ENCODE measurements around the gene ESAM.

GRCh38 chr11:124757320-124757719, 4.8 kb downstream of the ESAM start:
- TF ChIP-seq CTCF (IDR thresholded peaks at IDR 0.05; ENCODE audit: low read depth, low read length, missing input control) (no peak), HNF4A (conservative IDR thresholded peaks at IDR 0.05) (no peak), ZBTB33 (IDR thresholded peaks at IDR 0.05) (no peak), YY1 (IDR thresholded peaks at IDR 0.05) (no peak), SP1 (IDR thresholded peaks at IDR 0.05) (no peak), MAX (IDR thresholded peaks at IDR 0.05) (no peak), REST (IDR thresholded peaks at IDR 0.05) (no peak), TAF1 (conservative IDR thresholded peaks at IDR 0.05) (no peak), JUND (IDR thresholded peaks at IDR 0.05) (no peak)

Data from liver (tissue), 3 donors.